Peyer's patch (tissue), 4 donors: ENCODE results near the gene KCNQ1. TPM values are rescaled to one million over a fixed set of nuclear protein-coding genes. Genes with fewer than 3 reads are reported as not detected.

Source experiments
- DNase-seq, 3 donors: peaks; one replicate each; pipeline ENCODE4 v3.0.0-alpha.2; 2017 to 2019
- H3K27ac ChIP-seq, 4 donors: fragments of 200-600 bp; sonication (generic); one replicate each; pipeline ENCODE4 v1.5.1; 2016 to 2019
- H3K27me3 ChIP-seq, 2 donors: fragments of 200-600 bp; sonication (generic); one replicate each; pipeline ENCODE4 v1.5.1; 2019
- H3K36me3 ChIP-seq, 3 donors: fragments of 200-600 bp; sonication (generic); one replicate each; pipeline ENCODE4 v1.5.1; 2016 to 2019
- H3K4me1 ChIP-seq, 4 donors: fragments of 200-600 bp; sonication (generic); one replicate each; pipeline ENCODE4 v1.5.1; 2016 to 2019
- H3K4me3 ChIP-seq, 4 donors: fragments of 200-600 bp; sonication (generic); 1 replicate in 3 of 4; 2 replicates in 1 of 4; pipeline ENCODE4 v1.5.1; 2016 to 2019; ENCODE audit warnings: mild to moderate bottlenecking in 1 of 4
- H3K9me3 ChIP-seq, 4 donors: fragments of 200-600 bp; sonication (generic); one replicate each; pipeline ENCODE4 v1.5.1; 2016 to 2019; ENCODE audit warnings: mild to moderate bottlenecking in 1 of 4
- POLR2A ChIP-seq, 2 donors: fragments of 450-650 bp; IDR thresholded peaks; one replicate each; pipeline ENCODE4 v1.5.1; 2017; ENCODE audit warnings: antibody characterized with exemption in 2 of 2, mild to moderate bottlenecking in 2 of 2, moderate library complexity in 2 of 2
- total RNA-seq, 4 donors: library from RNA; depleted of rRNA; stranded (reverse); fragments of >200 nt; gene quantifications; one replicate each; pipeline ENCODE4 v1.1.0, GENCODE V29; 2016
- TF ChIP-seq, protein P1 (sequence below), 6 experiments: fragments of 450-650 bp in 4 of 6; fragments of 200-600 bp in 2 of 6; sonication (generic) in 1 of 6; IDR thresholded peaks; one replicate each; pipeline ENCODE4 v1.5.1; 2017 to 2019; ENCODE audit warnings: antibody characterized with exemption in 6 of 6, mild to moderate bottlenecking in 3 of 6, moderate library complexity in 1 of 6

KCNQ1 gene
- total RNA-seq, 4 donors from 2014 or later, result 50.6 to 66.4 (median 54.2) TPM

GRCh38 chr11:2722955-2723354 is 278.1 kb downstream of the KCNQ1 start:
- no peaks in the 10 kb centered on the region for H3K9me3 ChIP-seq
- peaks cover 0 to 6% (median 0%) of the 10 kb centered on the region in 4 donors for H3K4me1 ChIP-seq
- H3K27me3 ChIP-seq, result no peaks in the 10 kb centered on the region
- no peak for DNase-seq
- no peaks in the 10 kb centered on the region for H3K36me3 ChIP-seq
- TF ChIP-seq, protein P1, sequence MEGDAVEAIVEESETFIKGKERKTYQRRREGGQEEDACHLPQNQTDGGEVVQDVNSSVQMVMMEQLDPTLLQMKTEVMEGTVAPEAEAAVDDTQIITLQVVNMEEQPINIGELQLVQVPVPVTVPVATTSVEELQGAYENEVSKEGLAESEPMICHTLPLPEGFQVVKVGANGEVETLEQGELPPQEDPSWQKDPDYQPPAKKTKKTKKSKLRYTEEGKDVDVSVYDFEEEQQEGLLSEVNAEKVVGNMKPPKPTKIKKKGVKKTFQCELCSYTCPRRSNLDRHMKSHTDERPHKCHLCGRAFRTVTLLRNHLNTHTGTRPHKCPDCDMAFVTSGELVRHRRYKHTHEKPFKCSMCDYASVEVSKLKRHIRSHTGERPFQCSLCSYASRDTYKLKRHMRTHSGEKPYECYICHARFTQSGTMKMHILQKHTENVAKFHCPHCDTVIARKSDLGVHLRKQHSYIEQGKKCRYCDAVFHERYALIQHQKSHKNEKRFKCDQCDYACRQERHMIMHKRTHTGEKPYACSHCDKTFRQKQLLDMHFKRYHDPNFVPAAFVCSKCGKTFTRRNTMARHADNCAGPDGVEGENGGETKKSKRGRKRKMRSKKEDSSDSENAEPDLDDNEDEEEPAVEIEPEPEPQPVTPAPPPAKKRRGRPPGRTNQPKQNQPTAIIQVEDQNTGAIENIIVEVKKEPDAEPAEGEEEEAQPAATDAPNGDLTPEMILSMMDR (IDR thresholded peaks at IDR 0.05), result no peak
- TF ChIP-seq POLR2A (IDR thresholded peaks at IDR 0.05), result no peak
- no peak overlapping the region for H3K27ac ChIP-seq
- H3K4me3 ChIP-seq, result no peak overlapping the region

- no peak overlapping the region for H3K4me3 ChIP-seq
- H3K27ac ChIP-seq, result no peak overlapping the region
- TF ChIP-seq, protein P1 (IDR thresholded peaks at IDR 0.05), result no peak
- no peak for TF ChIP-seq POLR2A (IDR thresholded peaks at IDR 0.05)
- H3K9me3 ChIP-seq, result no peaks in the 10 kb centered on the region
- H3K36me3 ChIP-seq, result no peaks in the 10 kb centered on the region
- no peaks in the 10 kb centered on the region for H3K27me3 ChIP-seq
- H3K4me1 ChIP-seq, result peaks cover 0 to 10% (median 0%) of the 10 kb centered on the region in 4 donors
- DNase-seq, result no peak
These were observed 279.3 kb downstream of the KCNQ1 start for GRCh38 chr11:2724104-2724503.

DNA sequence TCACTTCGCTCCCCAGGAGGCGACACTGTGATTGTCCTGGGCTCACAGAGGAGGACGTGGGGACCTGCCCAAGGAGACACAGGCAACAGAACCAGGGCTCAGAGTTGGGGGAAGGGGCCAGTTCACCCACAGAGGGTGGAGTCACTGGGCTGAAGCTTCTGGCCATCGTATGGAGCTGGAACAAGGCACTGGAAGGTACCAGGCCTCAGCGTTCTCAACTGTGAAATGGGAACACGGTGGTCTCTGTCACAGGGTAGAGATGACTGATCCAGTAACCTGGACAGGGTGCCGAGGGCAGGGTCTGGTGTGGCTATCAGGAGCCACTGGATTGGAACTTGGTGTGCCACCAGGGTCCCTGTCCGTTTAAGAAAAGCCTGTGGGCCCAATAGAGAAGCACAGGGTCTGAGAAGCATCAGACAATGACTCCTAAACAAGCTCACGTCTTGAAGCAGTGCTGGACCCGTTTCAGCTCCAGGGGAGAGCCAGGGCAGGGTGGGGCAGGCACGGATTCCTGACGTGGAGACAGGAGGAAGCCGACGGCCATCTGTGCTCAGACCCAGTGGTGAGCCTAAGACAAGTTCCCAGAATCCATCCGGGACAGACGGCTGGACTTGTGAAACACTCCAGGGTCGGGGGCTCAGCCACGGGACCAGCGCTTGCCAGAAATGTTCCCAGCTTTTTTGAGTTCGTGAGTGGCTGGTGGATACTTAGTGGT is 280.0 kb downstream of the KCNQ1 start:
- peak overlapping the region in 1 of 4 donors; percentile 46 for H3K27ac ChIP-seq
- no peak for TF ChIP-seq POLR2A (IDR thresholded peaks at IDR 0.05)
- TF ChIP-seq, protein P1 (IDR thresholded peaks at IDR 0.05), result no peak
- peaks cover 0 to 12% (median 0%) of the 10 kb centered on the region in 4 donors for H3K4me1 ChIP-seq
- no peaks in the 10 kb centered on the region for H3K9me3 ChIP-seq
- no peak overlapping the region for H3K4me3 ChIP-seq
- DNase-seq, result peak in 1 of 3 donors; percentile 64
- H3K36me3 ChIP-seq, result no peaks in the 10 kb centered on the region
- H3K27me3 ChIP-seq, result no peaks in the 10 kb centered on the region

- no peak overlapping the region for H3K4me3 ChIP-seq
- DNase-seq, result peak in 2 of 3 donors; percentile 66 to 69
These were observed 280.8 kb downstream of the KCNQ1 start for GRCh38 chr11:2725368-2726300.

GRCh38 chr11:2726964-2727363 is 282.2 kb downstream of the KCNQ1 start:
- Histone ChIP-seq H3K9me3 (no peaks in the 10 kb centered on the region), H3K4me1 (peaks cover 0 to 19% (median 0%) of the 10 kb centered on the region in 4 donors), H3K27ac (peak overlapping the region in 1 of 4 donors; percentile 30), H3K27me3 (no peaks in the 10 kb centered on the region), H3K4me3 (no peak overlapping the region), H3K36me3 (no peaks in the 10 kb centered on the region)
- no peak for DNase-seq
- TF ChIP-seq POLR2A (IDR thresholded peaks at IDR 0.05), result no peak
- TF ChIP-seq, protein P1 (IDR thresholded peaks at IDR 0.05), result no peak

More at GRCh38 chr11:2725368-2726300, 280.8 kb downstream of the KCNQ1 start:
- H3K27ac ChIP-seq, result peak overlapping the region in 1 of 4 donors; percentile 46
- TF ChIP-seq, protein P1 (IDR thresholded peaks at IDR 0.05), result no peak
- no peak for TF ChIP-seq POLR2A (IDR thresholded peaks at IDR 0.05)
- H3K36me3 ChIP-seq, result no peaks in the 10 kb centered on the region
- no peaks in the 10 kb centered on the region for H3K27me3 ChIP-seq
- H3K9me3 ChIP-seq, result no peaks in the 10 kb centered on the region
- H3K4me1 ChIP-seq, result peaks cover 0 to 19% (median 0%) of the 10 kb centered on the region in 4 donors
